ENCODE results near the gene TMEFF1.
"Not testable (repeated sequence)": the region's sequence is repeated elsewhere in the genome, so short reads cannot be mapped to it uniquely, and the experiment has no call there.

Gene TMEFF1

GRCh38 chr9:100498592-100498991 lies 25.6 kb downstream of the TMEFF1 start:
- DNase-seq, result peak; percentile 50

DNA sequence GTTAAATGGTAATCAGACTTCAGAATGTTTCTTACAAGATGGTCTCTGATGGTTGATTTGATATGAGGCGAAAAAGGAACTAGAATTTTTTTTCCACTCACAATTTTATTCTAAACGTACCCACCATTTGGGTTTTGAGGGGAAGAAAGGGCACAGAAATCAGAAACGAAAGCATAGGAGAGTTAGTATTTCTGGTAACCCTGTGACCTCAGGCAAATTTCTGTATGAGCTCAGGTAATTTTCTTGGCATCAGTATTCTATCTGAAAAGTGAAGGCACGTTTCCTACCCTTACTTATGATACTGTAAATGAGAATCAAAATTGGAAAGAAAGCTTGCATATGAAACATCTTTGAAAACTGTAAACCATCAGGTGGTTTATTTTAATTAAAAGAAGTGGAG lies 26.5 kb downstream of the TMEFF1 start:
- DNase-seq, result no peak

DNA sequence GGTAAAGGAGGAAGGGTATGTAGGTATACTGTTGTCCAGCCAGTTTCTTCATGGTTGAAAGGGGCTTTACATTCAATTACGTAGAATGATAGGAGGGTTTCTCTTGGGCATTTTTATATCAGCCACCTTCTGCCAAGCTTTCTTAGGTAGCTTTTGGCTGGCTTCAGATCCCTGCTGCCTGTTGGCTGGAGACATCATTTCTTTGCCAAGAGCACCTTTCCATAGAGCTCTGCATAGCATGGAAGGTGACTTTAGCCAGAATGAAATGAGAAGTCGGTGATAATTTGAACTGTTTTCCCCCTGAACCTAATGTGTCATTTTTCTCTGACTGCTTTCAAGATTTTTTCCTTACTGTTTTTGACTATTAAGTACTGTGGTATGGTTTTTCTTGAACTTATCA lies 26.9 kb downstream of the TMEFF1 start:
- DNase-seq, result no peak

DNA sequence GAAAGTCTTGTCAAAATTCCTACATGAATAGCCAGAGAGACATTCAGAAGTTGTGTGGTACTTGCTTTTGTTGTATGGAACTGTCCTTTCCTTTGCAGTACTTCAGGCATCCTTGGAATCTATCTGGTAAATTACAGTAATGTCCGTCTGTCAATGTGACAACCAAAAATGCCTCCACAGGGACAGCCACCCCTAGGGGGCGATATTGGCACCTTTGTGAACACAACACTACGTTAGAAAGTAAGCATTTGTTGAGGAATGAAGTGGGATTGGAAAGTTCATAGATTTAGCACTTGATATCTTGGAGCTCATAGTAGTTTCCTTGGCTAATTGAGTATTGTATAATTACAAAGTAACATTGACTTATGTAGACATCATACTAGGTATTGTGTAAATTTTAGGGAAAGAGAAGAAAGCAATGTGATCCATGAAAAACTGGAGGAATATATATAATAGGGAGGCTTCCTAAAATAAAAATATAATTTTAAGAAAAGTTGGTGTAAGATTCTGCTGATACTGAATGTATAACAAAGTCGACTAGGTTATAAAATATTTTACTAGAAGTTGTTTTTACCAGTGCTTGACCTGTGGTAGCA lies 32.7 kb downstream of the TMEFF1 start:
- DNase-seq, result peak; percentile 65

GRCh38 chr9:100507350-100507749 lies 34.4 kb downstream of the TMEFF1 start:
- DNase-seq, result not testable (repeated sequence)

DNA sequence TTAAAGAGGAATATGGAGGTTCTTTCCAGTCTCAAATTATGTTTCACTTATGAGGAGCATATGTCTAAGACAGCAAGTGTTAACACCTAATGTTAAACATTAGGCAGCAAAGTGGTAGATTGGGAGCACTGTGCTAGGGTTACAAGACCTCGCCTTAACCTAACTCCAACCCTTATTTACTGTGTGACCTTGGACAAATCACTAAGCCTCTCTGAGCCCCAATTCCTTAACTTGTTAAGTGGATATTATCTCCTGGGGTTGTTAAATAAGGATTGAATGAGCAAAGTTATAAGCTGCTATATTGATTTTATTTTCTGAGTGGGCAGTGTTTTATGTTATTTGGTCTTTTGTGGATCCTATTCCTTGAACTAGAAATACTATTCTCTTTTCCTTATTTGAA lies 38.3 kb downstream of the TMEFF1 start:
- DNase-seq, result no peak

- DNase-seq, result peak; percentile 20
Observed at GRCh38 chr9:100515578-100516494, 42.9 kb downstream of the TMEFF1 start.

DNA sequence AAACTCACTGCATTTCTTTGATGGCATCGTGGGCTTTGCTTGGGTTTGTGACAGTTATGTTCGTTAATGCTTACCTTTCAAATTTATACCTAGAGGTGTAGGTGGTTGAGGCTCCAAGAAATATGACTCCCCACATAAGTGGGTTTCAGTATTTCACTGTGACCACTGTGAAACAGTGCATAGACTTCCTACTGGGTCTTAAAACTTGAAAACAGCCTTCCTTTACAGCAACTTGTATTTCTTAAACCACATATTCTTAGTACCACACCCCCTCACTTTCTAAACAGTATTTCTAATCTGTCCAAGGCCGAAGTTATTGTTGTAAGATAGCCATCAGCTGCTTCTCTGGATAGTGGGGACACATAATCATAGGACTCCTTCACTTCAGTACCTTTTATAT lies 48.3 kb downstream of the TMEFF1 start:
- DNase-seq, result no peak

- peak; percentile 7 for DNase-seq
Observed at GRCh38 chr9:100525563-100525962, 52.6 kb downstream of the TMEFF1 start.

DNA sequence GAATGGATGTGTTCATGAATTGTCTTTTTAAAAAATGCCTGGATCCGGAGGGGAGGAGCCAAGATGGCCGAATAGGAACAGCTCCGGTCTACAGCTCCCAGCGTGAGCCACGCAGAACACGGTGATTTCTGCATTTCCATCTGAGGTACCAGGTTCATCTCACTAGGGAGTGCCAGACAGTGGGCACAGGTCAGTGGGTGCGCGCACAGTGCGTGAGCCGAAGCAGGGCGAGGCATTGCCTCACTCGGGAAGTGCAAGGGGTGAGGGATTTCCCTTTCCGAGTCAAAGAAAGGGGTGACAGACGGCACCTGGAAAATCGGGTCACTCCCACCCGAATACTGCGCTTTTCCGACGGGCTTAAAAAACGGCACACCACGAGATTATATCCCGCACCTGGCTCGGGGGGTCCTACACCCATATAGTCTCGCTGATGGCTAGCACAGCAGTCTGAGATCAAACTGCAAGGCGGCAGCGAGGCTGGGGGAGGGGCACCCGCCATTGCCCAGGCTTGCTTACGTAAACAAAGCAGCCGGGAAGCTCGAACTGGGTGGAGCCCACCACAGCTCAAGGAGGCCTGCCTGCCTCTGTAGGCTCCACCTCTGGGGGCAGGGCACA lies 54.3 kb downstream of the TMEFF1 start:
- not testable (repeated sequence) for DNase-seq

GRCh38 chr9:100534401-100534800 lies 61.5 kb downstream of the TMEFF1 start:
- DNase-seq, result no peak

GRCh38 chr9:100540327-100540726 lies 67.4 kb downstream of the TMEFF1 start:
- no peak for DNase-seq

GRCh38 chr9:100549048-100549447 lies 76.1 kb downstream of the TMEFF1 start:
- no peak for DNase-seq

GRCh38 chr9:100554935-100555401 lies 82.0 kb downstream of the TMEFF1 start:
- no peak for DNase-seq

DNA sequence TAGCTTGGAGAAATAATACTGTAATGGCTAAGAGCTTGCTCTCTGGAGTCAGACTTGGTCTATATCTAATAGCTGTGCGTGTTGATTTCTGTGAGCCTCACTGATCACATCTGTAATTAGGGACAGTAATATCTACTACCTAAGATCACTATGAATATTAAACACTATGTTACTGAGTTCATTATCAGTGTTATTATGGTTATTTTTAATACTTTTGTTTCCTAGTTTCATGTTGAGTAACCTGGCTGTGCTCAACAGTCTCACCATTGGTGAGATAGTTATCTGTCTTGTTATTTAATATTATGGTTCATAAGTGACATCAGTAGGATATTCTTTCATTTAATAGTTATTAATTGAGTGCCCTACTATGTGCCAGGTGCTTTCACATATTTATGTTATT lies 82.5 kb downstream of the TMEFF1 start:
- DNase-seq, result no peak

DNA sequence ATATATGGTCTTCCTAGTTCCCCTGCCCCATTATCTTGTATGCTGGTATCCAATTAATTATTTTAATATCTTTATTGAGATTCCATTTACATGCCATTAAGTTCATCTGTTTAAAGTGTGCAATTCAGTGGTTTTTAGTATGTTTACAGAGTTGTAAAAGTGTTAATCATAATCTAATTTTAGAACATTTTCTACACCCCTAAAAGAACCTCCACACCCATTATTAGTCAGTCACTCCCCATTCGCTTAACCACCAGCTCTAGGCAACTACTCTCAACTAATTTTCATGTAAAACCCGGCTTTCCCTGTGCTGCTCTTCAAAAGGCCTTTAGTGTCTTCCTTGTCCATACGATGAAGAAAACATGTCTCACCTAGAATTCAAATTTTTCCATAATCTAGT lies 84.1 kb downstream of the TMEFF1 start:
- DNase-seq, result no peak

- no peak for DNase-seq
Observed at GRCh38 chr9:100561256-100561655, 88.3 kb downstream of the TMEFF1 start.

DNA sequence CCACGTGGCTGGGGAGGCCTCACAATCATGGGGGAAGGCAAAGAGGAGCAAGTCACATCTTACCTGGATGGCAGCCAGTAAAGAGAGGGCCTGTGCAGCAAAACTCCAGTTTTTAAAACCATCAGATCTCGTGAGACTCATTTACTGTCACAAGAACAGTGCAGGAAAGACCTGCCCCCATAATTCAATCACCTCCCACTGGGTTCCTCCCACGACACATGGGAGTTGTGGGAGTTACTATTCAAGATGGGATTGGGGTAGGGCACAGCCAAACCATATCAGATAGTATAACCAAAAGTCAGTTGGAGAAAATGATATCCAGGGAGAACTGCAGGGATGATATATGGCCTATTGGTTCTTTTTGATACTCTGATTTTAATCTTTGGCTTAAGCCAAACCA lies 94.9 kb downstream of the TMEFF1 start:
- DNase-seq, result no peak

DNA sequence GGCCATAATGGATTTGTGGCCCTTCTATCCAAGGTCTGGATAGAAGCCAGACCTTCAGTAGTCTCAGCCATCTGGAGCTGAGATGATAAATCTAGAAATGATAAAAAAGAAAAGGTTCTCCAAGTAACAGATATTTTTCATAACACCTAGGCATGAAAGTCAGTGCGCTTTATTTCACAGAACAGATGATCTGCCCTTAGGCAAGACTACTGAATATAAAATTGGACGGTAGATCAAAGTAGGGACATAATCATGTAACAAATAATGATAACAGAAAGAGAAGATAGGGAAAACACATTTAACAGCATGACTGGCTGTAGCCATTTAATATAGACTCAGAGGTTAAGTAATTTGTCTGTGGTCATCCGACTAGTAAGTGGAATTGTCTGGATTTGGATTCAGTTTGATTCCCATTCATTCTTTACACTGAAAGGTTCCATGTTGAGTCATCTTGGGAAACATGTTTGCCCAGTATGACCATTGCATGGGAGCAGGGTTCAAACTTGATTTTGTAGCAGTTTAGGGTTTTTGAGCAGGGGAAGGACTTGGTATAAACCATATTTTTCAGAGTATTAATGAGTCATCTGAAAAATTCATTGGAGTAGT lies 100.8 kb downstream of the TMEFF1 start:
- DNase-seq, result no peak

- no peak for DNase-seq
Observed at GRCh38 chr9:100575006-100575405, 102.1 kb downstream of the TMEFF1 start.

DNA sequence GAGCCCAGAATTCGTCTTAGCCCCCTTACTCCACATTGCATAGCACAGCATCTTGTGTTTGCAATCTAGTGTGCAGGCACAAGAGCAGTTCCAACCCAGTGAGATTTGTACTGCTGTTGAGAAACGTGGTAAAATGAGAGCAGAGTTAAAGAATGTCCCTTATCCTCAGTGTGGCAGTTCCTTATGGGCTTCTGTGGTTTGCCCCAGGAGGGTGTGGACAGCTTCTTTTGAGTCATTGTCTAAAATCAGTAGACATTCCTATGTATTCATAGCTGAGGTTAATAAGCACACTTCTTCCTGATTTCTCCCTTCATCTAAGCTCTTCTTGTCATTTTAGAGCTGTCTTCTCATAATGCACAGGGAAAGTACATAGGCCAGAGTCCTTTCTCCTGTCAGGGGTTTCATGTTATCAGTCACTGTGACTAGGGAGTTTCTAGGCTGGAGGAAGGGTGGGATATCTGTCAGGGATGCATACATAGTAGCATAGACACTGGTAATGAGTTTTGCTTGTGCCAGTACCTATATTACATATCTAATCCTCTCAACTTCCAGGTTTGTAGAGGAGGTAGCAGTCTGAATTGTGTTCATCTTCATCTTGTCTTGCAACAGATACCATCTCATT lies 102.9 kb downstream of the TMEFF1 start:
- peak; percentile 66 for DNase-seq

DNA sequence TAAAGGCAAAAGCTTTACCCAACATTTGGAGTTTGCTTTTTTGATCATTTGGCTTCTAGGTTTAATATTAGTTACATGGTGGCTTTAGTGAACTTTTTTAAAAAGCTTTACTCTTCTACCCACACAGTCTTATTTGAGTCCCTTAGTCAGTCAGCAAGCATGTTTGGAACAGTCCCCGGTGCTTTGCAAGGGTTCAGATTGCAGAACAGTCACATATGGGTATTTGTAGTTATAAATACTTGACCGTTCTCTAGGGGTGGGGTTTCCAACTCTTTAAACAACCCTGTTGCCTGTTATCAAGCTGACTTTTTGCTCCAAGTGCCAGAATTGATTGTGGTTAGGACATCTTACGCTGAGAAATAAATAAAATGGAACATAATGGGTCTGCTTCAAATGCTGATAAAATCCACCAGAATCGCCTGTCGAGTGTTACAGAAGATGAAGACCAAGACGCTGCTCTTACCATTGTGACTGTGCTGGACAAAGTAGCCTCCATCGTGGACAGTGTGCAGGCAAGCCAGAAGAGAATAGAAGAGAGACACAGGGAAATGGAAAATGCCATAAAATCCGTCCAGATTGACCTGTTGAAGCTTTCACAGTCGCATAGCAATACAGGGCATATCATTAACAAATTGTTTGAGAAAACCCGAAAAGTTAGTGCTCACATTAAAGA lies 105.0 kb downstream of the TMEFF1 start, which contains the start of gene CAVIN4:
Gene CAVIN4, plus strand, starts transcription at position 304 of the 673 bp plus-strand sequence. Its CDS starts 65 bp downstream, at position 369.
- peak; percentile 13 for DNase-seq
